Osteoblast (primary cell): ENCODE data around the gene LRRK1. TPM values are rescaled to one million over a fixed set of nuclear protein-coding genes. Genes with fewer than 3 reads are reported as not detected.
A peak's percentile ranks its signal among the peaks of the same experiment; 100 is the strongest.

Experiments used
- DNase-seq: peaks from one replicate; pipeline ENCODE4 v3.0.0; 2011; ENCODE audit warnings: low spot score, mixed read lengths; ENCODE audit not compliant: insufficient read length; ENCODE audit errors: missing footprints
- H2AFZ ChIP-seq: 2 replicates; pipeline ENCODE4 v1.6.0; 2011; ENCODE audit warnings: mild to moderate bottlenecking, low read length
- H3K27ac ChIP-seq: 2 replicates; pipeline ENCODE4 v1.5.1; 2011; ENCODE audit warnings: mild to moderate bottlenecking, low read depth, low read length, moderate library complexity
- H3K27me3 ChIP-seq: 2 replicates; pipeline ENCODE4 v1.6.0; 2012; ENCODE audit warnings: mild to moderate bottlenecking, control low read depth, inconsistent platforms, low read length, moderate library complexity; ENCODE audit not compliant: insufficient read depth
- H3K36me3 ChIP-seq: 2 replicates; pipeline ENCODE4 v1.5.1; 2011; ENCODE audit warnings: mild to moderate bottlenecking, low read length, control low read depth, moderate library complexity; ENCODE audit not compliant: insufficient read depth
- H3K4me1 ChIP-seq: 2 replicates; pipeline ENCODE4 v1.5.1; 2011; ENCODE audit warnings: mild to moderate bottlenecking, low read length, control low read depth, moderate library complexity; ENCODE audit not compliant: insufficient read depth
- H3K4me2 ChIP-seq: 2 replicates; pipeline ENCODE4 v1.6.0; 2011; ENCODE audit warnings: mild to moderate bottlenecking, low read length; ENCODE audit not compliant: insufficient read depth
- H3K4me3 ChIP-seq: fragments of 200-600 bp; sonication (generic); 3 replicates; pipeline ENCODE4 v1.5.1; 2012; ENCODE audit warnings: mild to moderate bottlenecking, low read length, inconsistent platforms; ENCODE audit not compliant: insufficient read depth
- H3K79me2 ChIP-seq: 2 replicates; pipeline ENCODE4 v1.6.0; 2012; ENCODE audit warnings: mild to moderate bottlenecking, low read length, control low read depth, inconsistent platforms; ENCODE audit not compliant: insufficient read depth
- H3K9me3 ChIP-seq: 2 replicates; pipeline ENCODE4 v1.5.1; 2011; ENCODE audit warnings: low read depth, low read length, control low read depth
- H4K20me1 ChIP-seq: 2 replicates; pipeline ENCODE4 v1.6.0; 2012; ENCODE audit warnings: mild to moderate bottlenecking, low read length, control low read depth; ENCODE audit not compliant: insufficient read depth
- total RNA-seq: library from RNA; depleted of rRNA; stranded (reverse); fragments of >200 nt; gene quantifications from 2 replicates; pipeline ENCODE4 v1.2.3, GENCODE V29; 2012
- TF ChIP-seq, protein P1 (sequence below): IDR thresholded peaks from 2 replicates; pipeline ENCODE4 v1.5.1; 2011; ENCODE audit warnings: mild to moderate bottlenecking, low read depth, low read length, moderate library complexity; ENCODE audit errors: extremely low read depth

Gene LRRK1
- total RNA-seq, 1 donor, result 15.2 TPM

DNA sequence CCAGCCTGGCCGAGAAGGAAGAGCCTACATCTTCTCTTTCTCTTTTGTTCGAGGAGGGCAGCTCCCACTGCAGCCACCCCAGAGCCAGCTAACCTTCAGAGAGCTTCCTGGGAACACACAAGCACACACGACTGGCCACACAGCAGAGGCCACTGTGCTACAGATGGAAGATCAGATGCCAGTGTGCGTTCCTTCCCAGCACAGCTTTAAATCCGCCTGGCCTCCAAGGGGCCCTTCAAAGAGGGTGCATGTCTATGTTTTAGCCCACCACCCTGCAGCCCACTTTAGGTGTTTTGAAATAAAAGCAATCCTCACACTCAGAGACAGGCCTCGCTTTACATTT, 27.2 kb upstream of the LRRK1 start:
- TF ChIP-seq, protein P1, sequence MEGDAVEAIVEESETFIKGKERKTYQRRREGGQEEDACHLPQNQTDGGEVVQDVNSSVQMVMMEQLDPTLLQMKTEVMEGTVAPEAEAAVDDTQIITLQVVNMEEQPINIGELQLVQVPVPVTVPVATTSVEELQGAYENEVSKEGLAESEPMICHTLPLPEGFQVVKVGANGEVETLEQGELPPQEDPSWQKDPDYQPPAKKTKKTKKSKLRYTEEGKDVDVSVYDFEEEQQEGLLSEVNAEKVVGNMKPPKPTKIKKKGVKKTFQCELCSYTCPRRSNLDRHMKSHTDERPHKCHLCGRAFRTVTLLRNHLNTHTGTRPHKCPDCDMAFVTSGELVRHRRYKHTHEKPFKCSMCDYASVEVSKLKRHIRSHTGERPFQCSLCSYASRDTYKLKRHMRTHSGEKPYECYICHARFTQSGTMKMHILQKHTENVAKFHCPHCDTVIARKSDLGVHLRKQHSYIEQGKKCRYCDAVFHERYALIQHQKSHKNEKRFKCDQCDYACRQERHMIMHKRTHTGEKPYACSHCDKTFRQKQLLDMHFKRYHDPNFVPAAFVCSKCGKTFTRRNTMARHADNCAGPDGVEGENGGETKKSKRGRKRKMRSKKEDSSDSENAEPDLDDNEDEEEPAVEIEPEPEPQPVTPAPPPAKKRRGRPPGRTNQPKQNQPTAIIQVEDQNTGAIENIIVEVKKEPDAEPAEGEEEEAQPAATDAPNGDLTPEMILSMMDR, result no peak
- DNase-seq, result no peak
- Histone ChIP-seq H3K27me3 (no peaks in the 10 kb centered on the region), H3K4me1 (peaks cover 24% of the 10 kb centered on the region), H3K36me3 (no peaks in the 10 kb centered on the region), H2AFZ (peak overlapping the region; percentile 66), H3K27ac (no peak overlapping the region), H4K20me1 (no peaks in the 10 kb centered on the region), H3K4me2 (peak overlapping the region; percentile 40), H3K9me3 (no peaks in the 10 kb centered on the region), H3K4me3 (peak overlapping the region; percentile 9), H3K79me2 (no peaks in the 10 kb centered on the region)

DNA sequence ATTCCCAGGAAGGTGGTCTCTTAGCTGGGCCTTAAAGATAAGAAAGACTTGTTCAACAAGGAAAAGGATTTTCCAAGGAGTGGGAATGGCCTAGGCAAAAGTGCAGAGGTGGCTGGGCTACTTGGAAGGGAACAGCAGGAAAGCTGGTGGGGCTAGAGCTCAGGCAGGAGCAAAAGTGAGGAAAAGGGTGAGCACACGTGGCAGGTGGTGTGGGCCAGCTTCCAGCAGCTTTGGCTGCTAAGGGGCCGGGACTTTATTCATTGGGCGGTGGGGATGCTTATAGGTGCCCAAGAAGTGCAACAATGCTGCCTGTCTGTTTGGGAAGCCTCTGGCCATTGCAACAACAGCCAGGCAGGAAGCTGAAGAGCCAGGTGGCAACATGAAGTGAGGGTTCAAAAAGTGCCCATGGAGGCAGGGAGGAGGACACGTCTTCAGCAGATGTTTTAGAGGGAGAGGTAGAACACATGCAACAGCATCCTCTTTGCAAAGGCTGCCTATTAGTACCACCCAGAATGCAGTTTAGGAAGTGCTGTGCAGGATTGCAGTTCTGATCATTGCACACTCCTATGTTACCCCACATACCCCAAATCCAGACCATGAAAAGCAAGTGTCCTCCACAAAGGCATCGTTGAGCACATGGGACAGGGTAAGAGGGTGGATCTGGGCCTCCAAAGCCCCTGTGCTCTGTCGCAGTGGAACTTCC, 25.7 kb upstream of the LRRK1 start:
- no peak overlapping the region for H3K4me3 ChIP-seq
- H2AFZ ChIP-seq, result no peak overlapping the region
- no peaks in the 10 kb centered on the region for H3K27me3 ChIP-seq
- TF ChIP-seq, protein P1, result no peak
- no peaks in the 10 kb centered on the region for H3K79me2 ChIP-seq
- H3K36me3 ChIP-seq, result no peaks in the 10 kb centered on the region
- H4K20me1 ChIP-seq, result no peaks in the 10 kb centered on the region
- peak overlapping the region; percentile 3 for H3K4me2 ChIP-seq
- H3K4me1 ChIP-seq, result peaks cover 24% of the 10 kb centered on the region
- H3K27ac ChIP-seq, result no peak overlapping the region
- no peak for DNase-seq
- no peaks in the 10 kb centered on the region for H3K9me3 ChIP-seq

DNA sequence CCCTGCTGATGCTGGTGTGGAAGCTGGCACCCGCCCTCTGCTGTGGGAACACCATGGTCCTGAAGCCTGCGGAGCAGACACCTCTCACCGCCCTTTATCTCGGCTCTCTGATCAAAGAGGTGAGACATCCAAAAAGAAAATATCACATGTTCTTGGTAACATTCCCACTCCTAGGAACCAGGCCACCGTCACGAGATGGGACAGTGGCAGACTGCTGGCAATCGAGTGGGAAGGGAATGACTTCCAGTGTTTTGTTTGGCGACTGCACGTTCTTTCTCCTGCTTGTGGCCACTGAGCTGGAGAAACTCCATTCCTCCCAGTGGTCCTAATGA, 25.2 kb upstream of the LRRK1 start:
- H3K4me3 ChIP-seq, result no peak overlapping the region
- no peaks in the 10 kb centered on the region for H3K79me2 ChIP-seq
- H3K27ac ChIP-seq, result no peak overlapping the region
- H3K27me3 ChIP-seq, result no peaks in the 10 kb centered on the region
- H4K20me1 ChIP-seq, result no peaks in the 10 kb centered on the region
- peak; percentile 81 for DNase-seq
- TF ChIP-seq, protein P1, result no peak
- peak overlapping the region; percentile 3 for H3K4me2 ChIP-seq
- peaks cover 21% of the 10 kb centered on the region for H3K4me1 ChIP-seq
- no peak overlapping the region for H2AFZ ChIP-seq
- H3K9me3 ChIP-seq, result no peaks in the 10 kb centered on the region
- no peaks in the 10 kb centered on the region for H3K36me3 ChIP-seq

DNA sequence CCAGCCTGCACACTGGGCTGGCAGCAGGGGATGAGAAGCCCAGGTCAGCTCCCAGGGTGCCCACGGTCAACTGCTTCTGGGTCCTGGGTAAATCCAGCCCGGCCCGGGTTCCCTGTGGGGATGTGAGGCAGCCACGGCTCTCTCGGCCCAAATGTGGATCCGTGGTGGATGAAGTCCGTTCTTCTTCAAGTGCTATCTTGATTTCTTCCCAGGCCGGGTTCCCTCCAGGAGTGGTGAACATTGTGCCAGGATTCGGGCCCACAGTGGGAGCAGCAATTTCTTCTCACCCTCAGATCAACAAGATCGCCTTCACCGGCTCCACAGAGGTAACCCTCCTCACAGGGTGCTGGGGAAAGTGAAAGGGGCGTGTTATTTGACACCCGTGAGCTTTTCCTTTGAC, 23.4 kb upstream of the LRRK1 start:
- TF ChIP-seq, protein P1, result no peak

More for the DNA sequence above, 23.4 kb upstream of the LRRK1 start:
- no peaks in the 10 kb centered on the region for H3K9me3 ChIP-seq
- no peak overlapping the region for H2AFZ ChIP-seq
- H3K36me3 ChIP-seq, result no peaks in the 10 kb centered on the region
- DNase-seq, result peak; percentile 60
- peaks cover 14% of the 10 kb centered on the region for H3K4me1 ChIP-seq
- H3K4me3 ChIP-seq, result no peak overlapping the region
- H3K4me2 ChIP-seq, result no peak overlapping the region
- H3K79me2 ChIP-seq, result no peaks in the 10 kb centered on the region
- no peaks in the 10 kb centered on the region for H3K27me3 ChIP-seq
- no peak overlapping the region for H3K27ac ChIP-seq
- no peaks in the 10 kb centered on the region for H4K20me1 ChIP-seq
